ENCODE results near the gene SEPHS2.
A peak's percentile ranks its signal among the peaks of the same experiment; 100 is the strongest.

Gene SEPHS2

DNA sequence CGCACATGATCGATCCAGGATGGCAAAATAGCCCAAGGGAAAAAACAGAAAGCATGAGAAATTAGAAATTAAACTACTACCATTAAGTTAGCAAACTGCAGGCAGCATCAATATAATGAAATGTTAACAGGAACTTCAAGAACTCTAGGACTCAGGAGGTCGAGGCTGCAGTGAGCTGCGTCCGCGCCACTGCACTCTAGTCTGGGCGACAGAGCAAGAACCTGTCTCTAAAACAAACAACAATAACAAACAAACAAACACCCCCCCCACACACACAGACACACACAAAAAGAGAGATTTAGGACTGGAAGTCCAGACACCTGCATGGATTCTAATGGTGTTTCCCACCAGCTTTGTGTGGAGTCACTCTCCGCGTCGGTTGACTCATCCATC, 525 bp upstream of the SEPHS2 start:
- H3K27ac ChIP-seq (ENCODE audit: low read length) = peak overlapping the region; percentile 85

DNA sequence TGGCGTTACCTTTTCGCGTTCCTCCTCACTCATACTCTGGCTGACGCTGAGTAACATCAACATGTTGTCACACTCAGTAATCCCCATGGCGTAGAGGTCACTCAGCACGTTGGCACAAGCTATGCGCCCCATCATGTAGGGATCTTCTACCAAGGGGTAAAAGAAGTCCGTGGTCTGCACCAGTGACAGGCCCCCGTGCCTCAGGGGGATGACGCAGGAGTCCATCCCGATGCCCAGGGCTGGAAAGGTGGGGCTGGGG, 596 bp downstream of the SEPHS2 start:
- Histone ChIP-seq H3K4me1 (ENCODE audit: insufficient read depth, low read length) (peaks cover 30% of the 10 kb centered on the region), H3K4me3 (ENCODE audit: low read depth in 1 of 2, low read length in 2 of 2) (peak overlapping the region; percentile 64 to 76), H3K4me2 (ENCODE audit: insufficient read depth, low read length) (peak overlapping the region; percentile 80), H2AFZ (ENCODE audit: low read depth, low read length) (peak overlapping the region; percentile 87), H3K9ac (ENCODE audit: low read depth, low read length) (peak overlapping the region; percentile 82), H4K20me1 (ENCODE audit: insufficient read depth, low read length) (peaks cover 19% of the 10 kb centered on the region), H3K27me3 (ENCODE audit: insufficient read depth, low read length, poor library complexity) (no peaks in the 10 kb centered on the region), H3K9me3 (ENCODE audit: insufficient read depth, low read length, severe bottlenecking) (no peaks in the 10 kb centered on the region), H3K79me2 (ENCODE audit: insufficient read depth, low read length) (peaks cover 26% of the 10 kb centered on the region), H3K36me3 (ENCODE audit: insufficient read depth, low read length) (peaks cover 23% of the 10 kb centered on the region), H3K27ac (ENCODE audit: low read length) (peak overlapping the region; percentile 85)
- ATAC-seq (ENCODE audit: insufficient read depth, low read depth) (peak; percentile 34; the same call in 2 of the 3 replicates), DNase-seq (no peak)
- no peak for TF ChIP-seq EZH2 (IDR thresholded peaks at IDR 0.05; ENCODE audit: borderline replicate concordance, low read depth, low read length, severe bottlenecking)
- TF ChIP-seq, protein P1, sequence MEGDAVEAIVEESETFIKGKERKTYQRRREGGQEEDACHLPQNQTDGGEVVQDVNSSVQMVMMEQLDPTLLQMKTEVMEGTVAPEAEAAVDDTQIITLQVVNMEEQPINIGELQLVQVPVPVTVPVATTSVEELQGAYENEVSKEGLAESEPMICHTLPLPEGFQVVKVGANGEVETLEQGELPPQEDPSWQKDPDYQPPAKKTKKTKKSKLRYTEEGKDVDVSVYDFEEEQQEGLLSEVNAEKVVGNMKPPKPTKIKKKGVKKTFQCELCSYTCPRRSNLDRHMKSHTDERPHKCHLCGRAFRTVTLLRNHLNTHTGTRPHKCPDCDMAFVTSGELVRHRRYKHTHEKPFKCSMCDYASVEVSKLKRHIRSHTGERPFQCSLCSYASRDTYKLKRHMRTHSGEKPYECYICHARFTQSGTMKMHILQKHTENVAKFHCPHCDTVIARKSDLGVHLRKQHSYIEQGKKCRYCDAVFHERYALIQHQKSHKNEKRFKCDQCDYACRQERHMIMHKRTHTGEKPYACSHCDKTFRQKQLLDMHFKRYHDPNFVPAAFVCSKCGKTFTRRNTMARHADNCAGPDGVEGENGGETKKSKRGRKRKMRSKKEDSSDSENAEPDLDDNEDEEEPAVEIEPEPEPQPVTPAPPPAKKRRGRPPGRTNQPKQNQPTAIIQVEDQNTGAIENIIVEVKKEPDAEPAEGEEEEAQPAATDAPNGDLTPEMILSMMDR (IDR thresholded peaks at IDR 0.05; ENCODE audit: borderline replicate concordance, extremely low read depth, low read length, poor library complexity, severe bottlenecking) = no peak

More for the DNA sequence above, 525 bp upstream of the SEPHS2 start:
- DNase-seq (no peak), ATAC-seq (ENCODE audit: insufficient read depth, low read depth) (no peak)
- Histone ChIP-seq H3K36me3 (ENCODE audit: insufficient read depth, low read length) (peaks cover 23% of the 10 kb centered on the region), H3K9ac (ENCODE audit: low read depth, low read length) (peak overlapping the region; percentile 82), H3K9me3 (ENCODE audit: insufficient read depth, low read length, severe bottlenecking) (no peaks in the 10 kb centered on the region), H3K27me3 (ENCODE audit: insufficient read depth, low read length, poor library complexity) (no peaks in the 10 kb centered on the region), H3K4me2 (ENCODE audit: insufficient read depth, low read length) (peak overlapping the region; percentile 80), H3K4me1 (ENCODE audit: insufficient read depth, low read length) (peaks cover 30% of the 10 kb centered on the region), H2AFZ (ENCODE audit: low read depth, low read length) (peak overlapping the region; percentile 87), H3K79me2 (ENCODE audit: insufficient read depth, low read length) (peaks cover 26% of the 10 kb centered on the region), H4K20me1 (ENCODE audit: insufficient read depth, low read length) (peaks cover 19% of the 10 kb centered on the region), H3K4me3 (ENCODE audit: low read depth in 1 of 2, low read length in 2 of 2) (peak overlapping the region; percentile 64 to 76; a peak in 3 of 4 replicates)
- TF ChIP-seq, protein P1 (IDR thresholded peaks at IDR 0.05; ENCODE audit: borderline replicate concordance, extremely low read depth, low read length, poor library complexity, severe bottlenecking) = no peak
- TF ChIP-seq EZH2 (IDR thresholded peaks at IDR 0.05; ENCODE audit: borderline replicate concordance, low read depth, low read length, severe bottlenecking) = no peak

DNA sequence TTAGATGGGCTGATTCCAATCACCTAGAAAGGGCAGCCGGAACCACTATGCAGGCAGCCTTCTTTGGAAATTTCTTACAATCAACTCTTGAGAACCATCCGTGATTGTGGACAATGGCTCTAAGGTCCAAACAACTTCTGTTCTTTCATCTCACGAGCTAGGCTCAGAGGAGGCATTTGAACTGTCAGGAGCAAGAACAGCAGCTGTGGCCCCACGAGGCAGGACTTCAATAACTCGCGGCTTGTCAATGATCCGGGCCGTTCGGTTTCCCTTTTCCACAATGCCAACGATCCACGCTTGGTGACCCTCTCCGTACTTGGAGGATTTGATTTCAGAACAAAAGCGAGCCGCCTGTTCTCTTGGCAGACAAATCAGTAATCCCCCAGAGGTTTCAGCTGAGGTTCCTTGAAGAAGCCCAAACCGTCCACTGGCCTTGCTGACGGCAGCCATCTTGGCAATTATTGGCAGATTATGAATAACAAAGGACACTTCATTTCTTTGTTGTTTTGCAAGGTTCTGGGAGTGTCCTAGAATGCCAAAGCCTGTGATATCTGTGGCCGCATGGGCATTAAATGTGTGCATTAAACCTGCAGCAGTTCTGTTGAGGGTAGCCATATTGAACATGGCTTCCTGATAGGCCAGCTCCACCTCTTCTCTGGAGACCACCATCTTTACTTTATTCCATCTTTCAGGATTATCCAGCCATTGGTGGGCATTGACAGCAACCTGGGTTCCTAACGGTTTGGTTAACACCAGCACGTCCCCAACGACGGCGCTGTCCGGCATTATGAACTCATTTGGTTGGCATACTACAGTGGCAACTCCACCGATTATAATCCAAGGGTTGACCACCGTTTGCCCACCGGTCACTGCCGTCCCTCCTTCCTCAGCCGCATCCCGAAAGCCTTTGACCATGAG, 1.2 kb downstream of the SEPHS2 start:
- Histone ChIP-seq H3K4me1 (ENCODE audit: insufficient read depth, low read length) (peaks cover 30% of the 10 kb centered on the region), H3K9me3 (ENCODE audit: insufficient read depth, low read length, severe bottlenecking) (no peaks in the 10 kb centered on the region), H3K27me3 (ENCODE audit: insufficient read depth, low read length, poor library complexity) (no peaks in the 10 kb centered on the region), H3K4me3 (ENCODE audit: low read depth in 1 of 2, low read length in 2 of 2) (peak overlapping the region; percentile 64 to 76; a peak in 3 of 4 replicates), H3K36me3 (ENCODE audit: insufficient read depth, low read length) (peaks cover 23% of the 10 kb centered on the region), H3K9ac (ENCODE audit: low read depth, low read length) (peak overlapping the region; percentile 82), H2AFZ (ENCODE audit: low read depth, low read length) (no peak overlapping the region), H4K20me1 (ENCODE audit: insufficient read depth, low read length) (peaks cover 19% of the 10 kb centered on the region), H3K4me2 (ENCODE audit: insufficient read depth, low read length) (peak overlapping the region; percentile 80), H3K79me2 (ENCODE audit: insufficient read depth, low read length) (peaks cover 26% of the 10 kb centered on the region), H3K27ac (ENCODE audit: low read length) (peak overlapping the region; percentile 85)
- no peak for TF ChIP-seq EZH2 (IDR thresholded peaks at IDR 0.05; ENCODE audit: borderline replicate concordance, low read depth, low read length, severe bottlenecking)
- TF ChIP-seq, protein P1 (IDR thresholded peaks at IDR 0.05; ENCODE audit: borderline replicate concordance, extremely low read depth, low read length, poor library complexity, severe bottlenecking) = no peak
- no peak for DNase-seq
- ATAC-seq (ENCODE audit: insufficient read depth, low read depth) = no peak
